H7 (cell line): ENCODE data around the gene MLXIP. TPM values are rescaled to one million over a fixed set of nuclear protein-coding genes. Genes with fewer than 3 reads are reported as not detected.

Source experiments
- DNase-seq: peaks from one replicate; pipeline ENCODE4 v3.0.0; 2012
- H3K27me3 ChIP-seq: 2 replicates; pipeline ENCODE4 v1.6.0; 2011; ENCODE audit warnings: mild to moderate bottlenecking, low read length; ENCODE audit not compliant: control insufficient read depth, insufficient read depth
- H3K36me3 ChIP-seq: replicated peaks from 2 replicates; pipeline ENCODE4 v1.5.1; 2011; ENCODE audit warnings: low read length; ENCODE audit not compliant: control insufficient read depth, insufficient read depth
- H3K4me3 ChIP-seq: 2 replicates; pipeline ENCODE4 v1.5.1; 2011; ENCODE audit warnings: low read depth, mild to moderate bottlenecking, control low read depth, low read length, moderate library complexity; ENCODE audit not compliant: insufficient read depth
- total RNA-seq: library from RNA; depleted of rRNA; stranded (reverse); fragments of >200 nt; shearing (Covaris generic); gene quantifications from 2 replicates; pipeline ENCODE4 v1.2.3, GENCODE V29; 2014

MLXIP gene
- total RNA-seq, 1 experiment from 2014 or later = 49.8 TPM

- peaks cover 9% of the 10 kb centered on the region; the same call in 1 of the 2 replicates for H3K27me3 ChIP-seq
- peak; percentile 64 for DNase-seq
Measured at GRCh38 chr12:122080149-122081082, 1.9 kb downstream of the MLXIP start.

GRCh38 chr12:122081083-122081696 lies 2.6 kb downstream of the MLXIP start:
- Histone ChIP-seq H3K4me3 (no peak overlapping the region; the same call in 1 of the 2 replicates), H3K27me3 (peaks cover 9% of the 10 kb centered on the region; the same call in 1 of the 2 replicates), H3K36me3 (peaks cover 4% of the 10 kb centered on the region)
- DNase-seq = no peak

More at GRCh38 chr12:122080149-122081082, 1.9 kb downstream of the MLXIP start:
- Histone ChIP-seq H3K4me3 (peak overlapping the region; percentile 59), H3K36me3 (peaks cover 2% of the 10 kb centered on the region)

GRCh38 chr12:122081697-122082221 lies 3.2 kb downstream of the MLXIP start:
- no peak for DNase-seq
- Histone ChIP-seq H3K36me3 (peaks cover 4% of the 10 kb centered on the region), H3K4me3 (no peak overlapping the region), H3K27me3 (peaks cover 9% of the 10 kb centered on the region; the same call in 1 of the 2 replicates)

GRCh38 chr12:122082621-122083356 lies 4.2 kb downstream of the MLXIP start:
- Histone ChIP-seq H3K36me3 (peaks cover 4% of the 10 kb centered on the region), H3K4me3 (no peak overlapping the region), H3K27me3 (peaks cover 9% of the 10 kb centered on the region; the same call in 1 of the 2 replicates)
- no peak for DNase-seq

- H3K36me3 ChIP-seq = peaks cover 4% of the 10 kb centered on the region
- no peak for DNase-seq
- no peaks in the 10 kb centered on the region for H3K27me3 ChIP-seq
- H3K4me3 ChIP-seq = no peak overlapping the region
Measured at GRCh38 chr12:122084857-122085405, 6.4 kb downstream of the MLXIP start.

GRCh38 chr12:122085591-122085990 lies 7.0 kb downstream of the MLXIP start:
- DNase-seq = no peak
- no peaks in the 10 kb centered on the region for H3K27me3 ChIP-seq
- H3K4me3 ChIP-seq = no peak overlapping the region
- peaks cover 4% of the 10 kb centered on the region for H3K36me3 ChIP-seq

GRCh38 chr12:122086116-122086515 lies 7.6 kb downstream of the MLXIP start:
- Histone ChIP-seq H3K36me3 (peaks cover 4% of the 10 kb centered on the region), H3K4me3 (no peak overlapping the region), H3K27me3 (no peaks in the 10 kb centered on the region)
- DNase-seq = no peak

- Histone ChIP-seq H3K36me3 (peaks cover 4% of the 10 kb centered on the region), H3K27me3 (no peaks in the 10 kb centered on the region), H3K4me3 (no peak overlapping the region)
- no peak for DNase-seq
Measured at GRCh38 chr12:122086641-122087285, 8.2 kb downstream of the MLXIP start.

- Histone ChIP-seq H3K27me3 (no peaks in the 10 kb centered on the region), H3K36me3 (peaks cover 4% of the 10 kb centered on the region), H3K4me3 (no peak overlapping the region)
- no peak for DNase-seq
Measured at GRCh38 chr12:122087431-122088178, 9.0 kb downstream of the MLXIP start.

GRCh38 chr12:122088179-122088810 lies 9.7 kb downstream of the MLXIP start:
- Histone ChIP-seq H3K36me3 (peaks cover 4% of the 10 kb centered on the region), H3K4me3 (no peak overlapping the region), H3K27me3 (no peaks in the 10 kb centered on the region)
- DNase-seq = no peak

- no peak overlapping the region for H3K4me3 ChIP-seq
- no peak for DNase-seq
- H3K27me3 ChIP-seq = no peaks in the 10 kb centered on the region
- peaks cover 4% of the 10 kb centered on the region for H3K36me3 ChIP-seq
Measured at GRCh38 chr12:122089077-122089476, 10.5 kb downstream of the MLXIP start.

- no peaks in the 10 kb centered on the region; the same call in 1 of the 2 replicates for H3K36me3 ChIP-seq
- no peak overlapping the region for H3K4me3 ChIP-seq
- DNase-seq = no peak
- no peaks in the 10 kb centered on the region for H3K27me3 ChIP-seq
Measured at GRCh38 chr12:122090759-122091515, 12.4 kb downstream of the MLXIP start.
